ENCODE measurements around the gene DAO. TPM values are rescaled to one million over a fixed set of nuclear protein-coding genes. Genes with fewer than 3 reads are reported as not detected.

The DAO gene
- total RNA-seq, 1 donor: not detected

GRCh38 chr12:108930756-108931155, 50.9 kb downstream of the DAO start:
- no peak overlapping the region for H3K4me3 ChIP-seq (ENCODE audit: low read depth, low read length)
- no peak for DNase-seq (ENCODE audit: low read depth)
- TF ChIP-seq CTCF (IDR thresholded peaks at IDR 0.05; ENCODE audit: insufficient read depth, low read depth, low read length): no peak

- DNase-seq (ENCODE audit: low read depth): no peak
- H3K4me3 ChIP-seq (ENCODE audit: low read depth, low read length): no peak overlapping the region
- TF ChIP-seq CTCF (IDR thresholded peaks at IDR 0.05; ENCODE audit: insufficient read depth, low read depth, low read length): no peak
Measured at GRCh38 chr12:108933949-108934348, 54.1 kb downstream of the DAO start.

DNA sequence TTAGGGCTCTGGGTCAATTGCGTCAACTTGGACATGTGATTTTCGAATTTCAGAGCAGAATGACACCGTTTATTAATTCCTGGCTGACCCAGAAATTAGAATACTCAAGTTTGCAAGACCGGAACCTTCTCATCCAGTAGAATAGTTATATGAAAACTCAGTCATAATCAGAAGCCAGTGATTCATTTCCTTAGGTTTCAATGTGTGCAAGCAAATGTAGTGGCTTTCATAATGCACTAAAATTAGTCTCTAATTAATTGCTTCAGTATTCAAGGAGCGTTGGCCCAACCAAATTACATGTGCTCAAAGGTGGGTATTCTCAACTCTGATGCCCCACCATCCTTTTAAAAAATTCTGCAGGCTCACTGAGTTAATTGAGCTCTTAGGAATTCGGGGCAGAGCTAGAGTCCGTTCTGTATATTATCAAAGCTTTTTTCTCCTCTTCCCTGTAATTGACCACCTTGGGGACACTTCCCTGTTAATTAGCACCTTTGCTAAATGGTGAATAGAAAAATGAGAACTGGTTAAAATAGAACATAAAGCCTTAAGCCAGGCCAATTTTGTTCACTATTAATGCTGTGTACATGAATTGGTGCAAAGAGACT, 55.4 kb downstream of the DAO start:
- no peak for DNase-seq (ENCODE audit: low read depth)
- no peak for TF ChIP-seq CTCF (IDR thresholded peaks at IDR 0.05; ENCODE audit: insufficient read depth, low read depth, low read length)
- H3K4me3 ChIP-seq (ENCODE audit: low read depth, low read length): no peak overlapping the region

DNA sequence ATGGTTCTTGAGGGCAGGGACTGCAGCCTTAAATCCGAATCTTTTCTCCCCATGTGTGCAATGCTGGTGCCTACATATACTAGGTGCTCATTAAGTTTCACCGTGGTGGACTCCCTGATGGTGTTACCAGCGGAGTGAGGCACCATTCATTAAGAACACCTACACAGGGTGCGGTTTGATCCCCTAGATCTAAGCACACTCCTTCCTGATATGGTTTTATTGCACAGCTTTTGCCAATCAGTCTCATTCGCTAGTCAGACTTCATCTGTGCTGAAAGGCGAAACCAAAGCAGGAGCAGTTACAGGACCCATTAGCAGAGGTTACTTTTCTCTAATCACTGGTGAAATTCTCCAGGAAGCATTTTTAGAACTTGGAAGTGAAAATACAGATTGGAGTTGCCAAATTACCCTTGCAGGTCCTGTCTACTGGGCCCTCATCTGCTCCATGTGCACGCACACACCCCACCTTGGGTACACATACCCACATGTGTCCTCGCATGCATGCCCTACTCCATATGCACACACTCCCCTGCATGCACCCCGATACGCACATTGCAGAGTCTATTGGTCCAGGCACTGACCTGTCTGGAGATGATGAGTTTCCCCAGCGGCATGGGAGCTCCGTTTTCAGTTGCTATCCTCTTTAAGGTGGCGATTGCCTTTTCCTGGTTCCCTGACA, 58.5 kb downstream of the DAO start:
- H3K4me3 ChIP-seq (ENCODE audit: low read depth, low read length): no peak overlapping the region
- TF ChIP-seq CTCF (IDR thresholded peaks at IDR 0.05; ENCODE audit: insufficient read depth, low read depth, low read length): no peak
- DNase-seq (ENCODE audit: low read depth): no peak

DNA sequence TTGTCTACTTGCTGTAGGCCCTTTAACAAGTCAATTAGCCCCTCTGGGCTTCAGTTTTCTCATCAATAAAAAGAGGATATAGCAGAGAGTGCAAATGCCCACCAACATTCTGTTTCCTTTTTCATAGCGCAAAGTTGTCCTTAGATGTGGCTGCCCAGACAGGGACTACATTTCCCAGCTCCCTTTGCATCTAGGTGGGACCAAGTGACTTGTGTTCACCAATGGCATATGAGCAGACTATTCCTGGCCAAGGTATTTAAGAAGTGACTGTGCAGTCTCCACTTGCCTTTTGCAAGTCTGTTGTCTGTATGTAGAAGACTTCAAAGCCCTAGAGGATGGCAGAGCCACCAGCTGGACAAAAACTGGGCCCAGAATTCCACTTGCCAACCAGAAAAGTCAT, 59.7 kb downstream of the DAO start:
- no peak overlapping the region for H3K4me3 ChIP-seq (ENCODE audit: low read depth, low read length)
- DNase-seq (ENCODE audit: low read depth): peak; percentile 8
- no peak for TF ChIP-seq CTCF (IDR thresholded peaks at IDR 0.05; ENCODE audit: insufficient read depth, low read depth, low read length)

GRCh38 chr12:108940138-108940537, 60.2 kb downstream of the DAO start:
- H3K4me3 ChIP-seq (ENCODE audit: low read depth, low read length): no peak overlapping the region
- no peak for TF ChIP-seq CTCF (IDR thresholded peaks at IDR 0.05; ENCODE audit: insufficient read depth, low read depth, low read length)
- no peak for DNase-seq (ENCODE audit: low read depth)

- no peak for DNase-seq (ENCODE audit: low read depth)
- H3K4me3 ChIP-seq (ENCODE audit: low read depth, low read length): no peak overlapping the region
- TF ChIP-seq CTCF (IDR thresholded peaks at IDR 0.05; ENCODE audit: insufficient read depth, low read depth, low read length): no peak
Measured at GRCh38 chr12:108947097-108947496, 67.2 kb downstream of the DAO start.

Data from fibroblast of villous mesenchyme (primary cell).